T-helper 22 cell (primary cell): ENCODE data around the gene EPS8.

Experiments
- DNase-seq: peaks from one replicate; pipeline ENCODE4 v3.0.0-alpha.2; 2020; ENCODE audit warnings: low read depth

EPS8 gene

GRCh38 chr12:15601210-15601800 is 187.9 kb downstream of the EPS8 start:
- no peak for DNase-seq

- no peak for DNase-seq
Measured at GRCh38 chr12:15600223-15600935, 188.8 kb downstream of the EPS8 start.

GRCh38 chr12:15599266-15600037 is 189.7 kb downstream of the EPS8 start:
- no peak for DNase-seq

GRCh38 chr12:15597125-15597830 is 191.9 kb downstream of the EPS8 start:
- no peak for DNase-seq

DNA sequence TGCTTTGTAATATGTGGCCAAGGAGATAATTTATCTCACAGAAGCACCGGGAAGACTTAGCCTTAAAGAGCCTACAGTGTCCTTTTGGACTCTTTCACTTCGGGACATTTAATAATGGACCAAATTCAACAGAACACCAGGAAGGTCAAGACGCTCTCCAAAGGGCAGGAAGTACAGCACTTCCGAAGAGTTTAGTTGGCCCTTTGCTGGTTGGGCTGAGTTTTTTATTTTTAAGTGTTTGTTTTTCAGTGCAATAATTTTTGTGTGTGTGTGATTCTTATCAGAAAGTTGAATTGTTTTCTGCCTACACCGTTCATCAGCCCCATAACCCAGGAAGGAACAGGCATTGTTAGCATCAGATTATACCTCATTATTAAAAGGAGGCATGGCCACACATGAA is 193.0 kb downstream of the EPS8 start:
- DNase-seq, result no peak

- no peak for DNase-seq
Measured at GRCh38 chr12:15592934-15593333, 196.3 kb downstream of the EPS8 start.

DNA sequence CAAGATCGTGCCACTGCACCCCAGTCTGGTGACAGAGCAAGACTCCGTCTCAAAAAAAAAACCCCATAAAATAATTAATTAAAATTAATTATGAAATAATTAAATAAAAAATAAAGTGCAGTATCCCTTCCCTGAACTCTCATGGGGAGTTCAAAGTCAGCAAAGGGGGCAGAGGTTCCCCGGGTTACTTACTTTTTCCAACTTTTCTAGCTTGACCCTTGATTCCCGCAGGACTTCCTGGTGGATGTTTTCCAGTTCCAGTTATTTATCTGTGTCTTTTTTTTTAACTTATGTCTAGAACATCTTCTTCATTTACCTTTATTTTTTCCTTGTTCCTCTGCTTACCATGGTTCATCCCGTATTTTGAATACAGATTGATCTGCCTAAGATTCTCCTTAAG is 197.4 kb downstream of the EPS8 start:
- no peak for DNase-seq

GRCh38 chr12:15590180-15590826 is 198.9 kb downstream of the EPS8 start:
- no peak for DNase-seq

- no peak for DNase-seq
Measured at GRCh38 chr12:15589328-15590032, 199.7 kb downstream of the EPS8 start.

DNA sequence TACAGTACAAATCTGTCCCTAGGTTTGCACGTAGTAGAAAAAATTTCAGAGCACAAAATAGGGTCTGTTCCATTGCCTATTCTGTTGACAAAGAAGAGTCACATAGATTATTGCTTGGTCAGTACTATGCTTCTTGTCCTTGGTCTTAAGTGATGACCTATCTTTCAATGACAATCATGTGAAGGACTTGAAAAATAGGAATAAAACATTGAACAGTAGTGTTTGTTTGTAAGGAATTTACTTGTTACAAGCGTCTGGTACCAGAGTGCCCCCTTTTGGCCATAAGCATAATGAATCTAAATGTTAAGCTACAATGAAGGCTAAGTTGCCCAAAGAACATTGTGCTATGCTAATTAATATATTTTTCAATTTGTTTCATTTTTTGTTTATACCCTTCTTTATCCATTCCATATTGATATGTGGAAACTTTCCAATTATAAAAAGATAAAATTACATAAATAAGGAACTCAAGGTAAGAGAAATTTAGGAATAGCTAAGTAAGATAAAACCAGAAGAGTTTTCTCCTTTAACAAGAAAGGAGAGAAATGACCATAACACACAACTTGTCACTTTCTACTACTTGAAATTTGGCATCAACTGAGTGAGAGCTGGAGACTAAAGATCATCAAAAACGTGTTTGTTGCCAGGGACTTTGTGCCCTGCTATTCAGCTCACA is 204.7 kb downstream of the EPS8 start:
- DNase-seq, result no peak

GRCh38 chr12:15583804-15584203 is 205.4 kb downstream of the EPS8 start:
- no peak for DNase-seq

DNA sequence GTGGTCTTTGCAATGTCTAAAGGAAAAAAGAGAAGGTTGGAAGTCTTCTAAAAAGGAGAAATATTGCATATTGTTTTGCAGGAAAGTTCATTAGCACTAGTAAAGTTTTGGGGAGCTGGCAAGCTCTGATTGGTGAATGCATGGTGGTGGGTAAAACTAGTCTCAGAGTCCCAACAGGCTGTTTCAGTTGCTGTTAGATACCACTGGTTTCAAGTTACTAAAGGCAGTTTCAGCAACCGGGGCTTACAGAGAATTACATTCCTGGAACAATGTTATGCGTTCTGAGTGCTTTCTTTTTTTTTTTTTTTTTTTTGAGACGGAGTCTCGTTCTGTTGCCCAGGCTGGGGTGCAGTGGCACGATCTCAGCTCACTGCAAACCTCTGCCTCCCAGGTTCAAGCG is 208.2 kb downstream of the EPS8 start:
- DNase-seq, result no peak

DNA sequence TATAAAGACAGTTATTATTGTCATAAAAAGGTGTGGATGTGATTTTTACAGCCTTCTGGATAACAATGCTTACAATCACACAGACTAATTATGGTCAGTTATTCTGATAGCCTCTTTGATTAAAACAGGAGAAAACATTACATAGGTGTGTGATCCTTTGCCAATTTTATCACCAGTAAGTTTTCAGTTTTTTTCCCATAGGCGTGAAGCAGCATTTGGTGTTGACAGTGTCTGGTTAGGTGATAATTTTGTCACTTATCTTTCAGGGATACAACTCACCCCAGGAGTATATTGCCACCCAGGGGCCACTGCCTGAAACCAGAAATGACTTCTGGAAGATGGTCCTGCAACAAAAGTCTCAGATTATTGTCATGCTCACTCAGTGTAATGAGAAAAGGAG is 208.8 kb downstream of the EPS8 start:
- no peak for DNase-seq

DNA sequence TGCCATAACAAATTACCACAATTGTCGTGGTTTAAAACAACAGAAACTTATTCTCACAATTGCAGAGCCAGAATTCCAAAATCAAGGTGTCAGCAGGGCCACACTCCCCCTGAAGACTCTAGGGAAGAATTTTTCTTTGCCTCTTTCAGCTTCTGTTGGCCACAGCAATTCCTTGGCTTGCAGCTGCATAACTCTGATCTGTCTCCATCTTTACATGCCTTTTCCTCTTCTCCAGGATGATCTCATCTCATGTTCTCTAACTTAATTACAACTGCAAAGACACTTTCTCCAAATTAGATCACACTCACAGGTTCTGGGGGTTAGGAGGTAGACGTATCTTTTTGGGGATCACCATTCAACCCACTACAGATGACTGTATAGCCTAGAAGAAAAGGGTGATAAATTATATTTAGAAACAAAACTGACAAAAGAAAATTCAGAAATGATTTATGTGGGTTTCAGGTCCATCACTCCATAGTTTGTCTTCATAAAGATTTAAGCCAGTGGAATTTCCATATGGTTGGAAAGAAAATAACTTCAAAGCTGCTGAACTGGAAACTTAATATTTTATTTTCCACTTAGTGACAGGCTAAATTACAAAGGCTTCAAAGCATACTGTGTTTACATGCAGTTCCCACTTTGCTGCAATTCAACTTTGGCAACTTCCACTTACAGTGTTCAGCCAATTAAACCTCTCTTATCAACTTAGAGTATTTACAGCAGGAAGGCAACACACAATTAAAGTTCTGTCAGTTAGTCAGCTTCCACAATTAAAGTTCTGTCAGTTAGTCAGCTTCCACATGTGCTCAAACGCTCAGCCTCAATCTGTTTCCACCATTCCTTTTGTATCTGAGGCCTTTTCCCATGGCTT is 213.3 kb downstream of the EPS8 start:
- no peak for DNase-seq

- no peak for DNase-seq
Measured at GRCh38 chr12:15574353-15574752, 214.8 kb downstream of the EPS8 start.
